Measurements from ENCODE around the gene CRTAC1.

DNA sequence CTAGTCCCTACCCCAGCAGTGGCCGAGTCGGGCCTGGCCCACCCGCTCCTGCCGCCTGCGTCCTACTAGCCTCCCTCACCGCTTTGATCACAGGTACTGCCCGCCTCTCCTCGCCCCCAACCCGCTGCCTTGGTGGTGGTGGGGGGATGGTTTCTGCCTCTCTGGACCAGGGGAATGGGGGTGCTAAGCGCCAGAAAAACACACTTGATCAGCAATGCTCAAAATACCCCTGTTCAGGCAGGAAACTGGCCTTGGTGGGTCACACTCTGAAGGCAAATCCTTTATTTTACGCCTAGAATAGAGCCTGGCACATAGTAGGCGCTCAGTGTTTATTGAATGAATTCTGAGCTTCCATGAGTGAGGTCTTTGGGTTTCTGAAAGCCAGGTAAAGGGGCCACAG is 1.0 kb upstream of the CRTAC1 start:
- TF ChIP-seq, protein P1, sequence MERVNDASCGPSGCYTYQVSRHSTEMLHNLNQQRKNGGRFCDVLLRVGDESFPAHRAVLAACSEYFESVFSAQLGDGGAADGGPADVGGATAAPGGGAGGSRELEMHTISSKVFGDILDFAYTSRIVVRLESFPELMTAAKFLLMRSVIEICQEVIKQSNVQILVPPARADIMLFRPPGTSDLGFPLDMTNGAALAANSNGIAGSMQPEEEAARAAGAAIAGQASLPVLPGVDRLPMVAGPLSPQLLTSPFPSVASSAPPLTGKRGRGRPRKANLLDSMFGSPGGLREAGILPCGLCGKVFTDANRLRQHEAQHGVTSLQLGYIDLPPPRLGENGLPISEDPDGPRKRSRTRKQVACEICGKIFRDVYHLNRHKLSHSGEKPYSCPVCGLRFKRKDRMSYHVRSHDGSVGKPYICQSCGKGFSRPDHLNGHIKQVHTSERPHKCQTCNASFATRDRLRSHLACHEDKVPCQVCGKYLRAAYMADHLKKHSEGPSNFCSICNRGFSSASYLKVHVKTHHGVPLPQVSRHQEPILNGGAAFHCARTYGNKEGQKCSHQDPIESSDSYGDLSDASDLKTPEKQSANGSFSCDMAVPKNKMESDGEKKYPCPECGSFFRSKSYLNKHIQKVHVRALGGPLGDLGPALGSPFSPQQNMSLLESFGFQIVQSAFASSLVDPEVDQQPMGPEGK (CRISPR knock-in tag; IDR thresholded peaks at IDR 0.05; ENCODE audit: borderline replicate concordance): no peak
- TF ChIP-seq, protein P2, sequence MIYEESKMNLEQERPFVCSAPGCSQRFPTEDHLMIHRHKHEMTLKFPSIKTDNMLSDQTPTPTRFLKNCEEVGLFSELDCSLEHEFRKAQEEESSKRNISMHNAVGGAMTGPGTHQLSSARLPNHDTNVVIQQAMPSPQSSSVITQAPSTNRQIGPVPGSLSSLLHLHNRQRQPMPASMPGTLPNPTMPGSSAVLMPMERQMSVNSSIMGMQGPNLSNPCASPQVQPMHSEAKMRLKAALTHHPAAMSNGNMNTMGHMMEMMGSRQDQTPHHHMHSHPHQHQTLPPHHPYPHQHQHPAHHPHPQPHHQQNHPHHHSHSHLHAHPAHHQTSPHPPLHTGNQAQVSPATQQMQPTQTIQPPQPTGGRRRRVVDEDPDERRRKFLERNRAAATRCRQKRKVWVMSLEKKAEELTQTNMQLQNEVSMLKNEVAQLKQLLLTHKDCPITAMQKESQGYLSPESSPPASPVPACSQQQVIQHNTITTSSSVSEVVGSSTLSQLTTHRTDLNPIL (CRISPR knock-in tag; IDR thresholded peaks at IDR 0.05; ENCODE audit: low read depth): no peak
- TF ChIP-seq ZNF8 (CRISPR knock-in tag; IDR thresholded peaks at IDR 0.05) (no peak), ESRRG (CRISPR knock-in tag; IDR thresholded peaks at IDR 0.05) (no peak)
- TF ChIP-seq, protein P3, sequence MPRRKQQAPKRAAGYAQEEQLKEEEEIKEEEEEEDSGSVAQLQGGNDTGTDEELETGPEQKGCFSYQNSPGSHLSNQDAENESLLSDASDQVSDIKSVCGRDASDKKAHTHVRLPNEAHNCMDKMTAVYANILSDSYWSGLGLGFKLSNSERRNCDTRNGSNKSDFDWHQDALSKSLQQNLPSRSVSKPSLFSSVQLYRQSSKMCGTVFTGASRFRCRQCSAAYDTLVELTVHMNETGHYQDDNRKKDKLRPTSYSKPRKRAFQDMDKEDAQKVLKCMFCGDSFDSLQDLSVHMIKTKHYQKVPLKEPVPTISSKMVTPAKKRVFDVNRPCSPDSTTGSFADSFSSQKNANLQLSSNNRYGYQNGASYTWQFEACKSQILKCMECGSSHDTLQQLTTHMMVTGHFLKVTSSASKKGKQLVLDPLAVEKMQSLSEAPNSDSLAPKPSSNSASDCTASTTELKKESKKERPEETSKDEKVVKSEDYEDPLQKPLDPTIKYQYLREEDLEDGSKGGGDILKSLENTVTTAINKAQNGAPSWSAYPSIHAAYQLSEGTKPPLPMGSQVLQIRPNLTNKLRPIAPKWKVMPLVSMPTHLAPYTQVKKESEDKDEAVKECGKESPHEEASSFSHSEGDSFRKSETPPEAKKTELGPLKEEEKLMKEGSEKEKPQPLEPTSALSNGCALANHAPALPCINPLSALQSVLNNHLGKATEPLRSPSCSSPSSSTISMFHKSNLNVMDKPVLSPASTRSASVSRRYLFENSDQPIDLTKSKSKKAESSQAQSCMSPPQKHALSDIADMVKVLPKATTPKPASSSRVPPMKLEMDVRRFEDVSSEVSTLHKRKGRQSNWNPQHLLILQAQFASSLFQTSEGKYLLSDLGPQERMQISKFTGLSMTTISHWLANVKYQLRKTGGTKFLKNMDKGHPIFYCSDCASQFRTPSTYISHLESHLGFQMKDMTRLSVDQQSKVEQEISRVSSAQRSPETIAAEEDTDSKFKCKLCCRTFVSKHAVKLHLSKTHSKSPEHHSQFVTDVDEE (CRISPR knock-in tag; IDR thresholded peaks at IDR 0.05): no peak

All from SK-N-SH treated with all-trans-retinoic acid at 6 μM for 48 hours (cell line).